ENCODE measurements around the gene CCDC171. TPM values are rescaled to one million over a fixed set of nuclear protein-coding genes. Genes with fewer than 3 reads are reported as not detected.
"Not testable (repeated sequence)": the region's sequence is repeated elsewhere in the genome, so short reads cannot be mapped to it uniquely, and the experiment has no call there.

CCDC171 gene
- total RNA-seq, 2 experiments from 2014 or later: 1.9 TPM

GRCh38 chr9:15622318-15622971 lies 69.6 kb downstream of the CCDC171 start:
- no peaks in the 10 kb centered on the region for H3K9me3 Mint-ChIP-seq (ENCODE audit: insufficient read depth)

GRCh38 chr9:15635752-15636151 lies 82.9 kb downstream of the CCDC171 start:
- no peaks in the 10 kb centered on the region for H3K9me3 Mint-ChIP-seq (ENCODE audit: insufficient read depth)
- H3K27ac Mint-ChIP-seq: no peak overlapping the region
- H3K4me3 Mint-ChIP-seq: no peak overlapping the region
- no peaks in the 10 kb centered on the region for H3K36me3 Mint-ChIP-seq (ENCODE audit: low read depth)
- POLR2A ChIA-PET: no interaction called here
- DNase-seq (no peak), ATAC-seq (no peak)
- no peaks in the 10 kb centered on the region for H3K27me3 Mint-ChIP-seq (ENCODE audit: low read depth)
- CTCF ChIA-PET: no interaction called here
- no peaks in the 10 kb centered on the region for H3K4me1 Mint-ChIP-seq (ENCODE audit: low read depth)

More at GRCh38 chr9:15622318-15622971, 69.6 kb downstream of the CCDC171 start:
- Mint-ChIP-seq H3K4me1 (ENCODE audit: low read depth) (no peaks in the 10 kb centered on the region), H3K27me3 (ENCODE audit: low read depth) (no peaks in the 10 kb centered on the region), H3K4me3 (no peak overlapping the region), H3K36me3 (ENCODE audit: low read depth) (peaks cover 2% of the 10 kb centered on the region), H3K27ac (no peak overlapping the region)
- POLR2A ChIA-PET: no interaction called here
- no peak for ATAC-seq
- no peak for DNase-seq
- CTCF ChIA-PET: interaction anchor here (0.5 to 1.1 kb wide), 6 partner anchors 8 to 21 kb away, joined by 3 to 5 read pairs (median 3); no protein-coding TSS in a partner anchor

GRCh38 chr9:15640121-15640520 lies 87.3 kb downstream of the CCDC171 start:
- Mint-ChIP-seq H3K4me1 (ENCODE audit: low read depth) (no peaks in the 10 kb centered on the region), H3K27ac (no peak overlapping the region), H3K4me3 (no peak overlapping the region), H3K27me3 (ENCODE audit: low read depth) (no peaks in the 10 kb centered on the region), H3K36me3 (ENCODE audit: low read depth) (no peaks in the 10 kb centered on the region), H3K9me3 (ENCODE audit: insufficient read depth) (no peaks in the 10 kb centered on the region)
- no peak for ATAC-seq
- DNase-seq: no peak
- ChIA-PET POLR2A (no interaction called here), CTCF (interaction anchor here (1.2 kb wide), 1 partner anchor 90 kb away, joined by 3 read pairs; no protein-coding TSS in a partner anchor)

- H3K36me3 Mint-ChIP-seq (ENCODE audit: low read depth): no peaks in the 10 kb centered on the region
- no peaks in the 10 kb centered on the region for H3K4me1 Mint-ChIP-seq (ENCODE audit: low read depth)
- ATAC-seq (no peak), DNase-seq (no peak)
- ChIA-PET CTCF (interaction anchor here (0.8 to 1.9 kb wide), 4 partner anchors 50 to 428 kb away, joined by 3 to 5 read pairs (median 3); partner anchors contain the start of gene CCDC171), POLR2A (interaction anchor here (1.0 kb wide), 1 partner anchor 89 kb away, joined by 3 read pairs; the partner anchor contains the start of gene CCDC171)
- H3K9me3 Mint-ChIP-seq (ENCODE audit: insufficient read depth): no peaks in the 10 kb centered on the region
- no peaks in the 10 kb centered on the region for H3K27me3 Mint-ChIP-seq (ENCODE audit: low read depth)
- H3K27ac Mint-ChIP-seq: no peak overlapping the region
- H3K4me3 Mint-ChIP-seq: no peak overlapping the region
Observed at GRCh38 chr9:15641291-15641690, 88.4 kb downstream of the CCDC171 start.

DNA sequence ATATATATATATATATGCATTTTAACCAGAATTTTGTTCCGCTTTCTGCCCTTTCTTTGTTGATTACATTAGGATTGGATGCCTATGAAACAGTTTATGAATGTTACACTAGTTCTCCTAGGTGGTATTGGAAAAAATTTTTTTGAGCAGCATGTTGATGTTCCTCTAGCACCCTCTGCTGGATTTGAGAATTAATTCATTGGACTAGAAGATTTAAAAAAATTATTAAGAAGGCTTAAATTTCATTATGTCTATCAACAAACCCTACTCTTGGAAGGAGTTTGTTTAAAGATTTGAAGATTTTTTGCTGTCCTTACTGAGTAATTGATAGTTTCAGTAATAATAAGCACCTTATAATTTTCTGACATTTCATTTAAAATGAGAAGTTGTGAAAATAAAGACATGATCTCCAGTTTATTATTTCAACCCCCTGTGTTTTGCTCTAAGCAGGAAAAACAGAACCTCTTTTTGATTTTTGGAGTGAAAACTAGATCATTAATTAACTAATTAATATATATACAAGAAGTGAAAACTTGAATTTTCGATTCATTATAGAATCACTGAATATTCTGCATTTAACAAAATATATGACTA lies 89.6 kb downstream of the CCDC171 start:
- no peak for DNase-seq
- POLR2A ChIA-PET: no interaction called here
- H3K4me3 Mint-ChIP-seq: no peak overlapping the region
- no peak for ATAC-seq
- H3K4me1 Mint-ChIP-seq (ENCODE audit: low read depth): no peaks in the 10 kb centered on the region
- no peaks in the 10 kb centered on the region for H3K36me3 Mint-ChIP-seq (ENCODE audit: low read depth)
- no peak overlapping the region for H3K27ac Mint-ChIP-seq
- H3K27me3 Mint-ChIP-seq (ENCODE audit: low read depth): peaks cover 2% of the 10 kb centered on the region
- H3K9me3 Mint-ChIP-seq (ENCODE audit: insufficient read depth): no peaks in the 10 kb centered on the region
- CTCF ChIA-PET: interaction anchor here (0.6 to 1.9 kb wide), 2 partner anchors 20 to 429 kb away, joined by 3 to 5 read pairs; no protein-coding TSS in a partner anchor

DNA sequence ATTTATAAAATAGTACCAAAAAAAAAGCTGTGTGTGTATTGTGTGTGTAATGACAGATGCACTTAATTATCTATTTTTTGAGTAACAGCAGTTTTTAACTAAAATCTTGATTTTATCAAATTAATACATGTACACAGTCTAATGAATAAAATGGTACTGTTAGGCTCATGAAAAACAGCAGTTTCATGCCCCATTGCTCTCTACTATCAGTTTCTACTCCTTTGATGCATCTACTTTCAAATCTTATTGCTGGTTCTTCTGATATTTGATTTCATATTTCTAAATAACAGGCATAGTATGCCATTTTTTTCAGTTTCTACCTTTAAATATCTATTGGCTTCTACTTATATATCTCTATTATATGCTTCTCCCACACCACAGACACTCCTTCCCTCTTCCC lies 117.4 kb downstream of the CCDC171 start:
- Mint-ChIP-seq H3K27ac (no peak overlapping the region), H3K36me3 (ENCODE audit: low read depth) (no peaks in the 10 kb centered on the region), H3K4me3 (no peak overlapping the region)

GRCh38 chr9:15670894-15671293 lies 118.1 kb downstream of the CCDC171 start:
- DNase-seq: no peak
- ChIA-PET POLR2A (no interaction called here), CTCF (no interaction called here)
- Mint-ChIP-seq H3K36me3 (ENCODE audit: low read depth) (no peaks in the 10 kb centered on the region), H3K27me3 (ENCODE audit: low read depth) (no peaks in the 10 kb centered on the region), H3K4me3 (no peak overlapping the region), H3K9me3 (ENCODE audit: insufficient read depth) (no peaks in the 10 kb centered on the region), H3K27ac (no peak overlapping the region), H3K4me1 (ENCODE audit: low read depth) (no peaks in the 10 kb centered on the region)
- no peak for ATAC-seq

More for the DNA sequence above, 117.4 kb downstream of the CCDC171 start:
- Mint-ChIP-seq H3K27me3 (ENCODE audit: low read depth) (no peaks in the 10 kb centered on the region), H3K9me3 (ENCODE audit: insufficient read depth) (no peaks in the 10 kb centered on the region), H3K4me1 (ENCODE audit: low read depth) (no peaks in the 10 kb centered on the region)
- ATAC-seq (no peak), DNase-seq (no peak)
- ChIA-PET POLR2A (no interaction called here), CTCF (no interaction called here)

DNA sequence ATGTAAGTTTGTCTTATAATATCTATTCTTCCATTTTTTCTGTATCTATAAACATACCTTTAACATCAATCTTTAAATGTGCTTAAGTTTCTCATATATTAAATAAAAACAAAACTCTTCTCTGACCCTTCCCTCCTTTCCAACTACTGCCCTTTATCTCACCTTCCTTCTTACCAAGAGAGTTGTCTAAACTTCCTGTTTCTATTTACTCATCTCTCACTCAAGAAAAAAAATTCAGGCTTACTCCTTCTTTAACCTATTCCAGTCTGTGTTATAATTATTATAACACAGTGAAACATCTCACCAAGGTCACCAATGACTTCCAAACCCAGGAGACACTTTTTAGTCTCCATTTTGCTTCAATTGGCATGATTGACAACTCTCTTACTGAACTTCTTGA lies 140.9 kb downstream of the CCDC171 start:
- ChIA-PET CTCF (no interaction called here), POLR2A (no interaction called here)
- Mint-ChIP-seq H3K9me3 (ENCODE audit: insufficient read depth) (no peaks in the 10 kb centered on the region), H3K4me1 (ENCODE audit: low read depth) (no peaks in the 10 kb centered on the region), H3K27me3 (ENCODE audit: low read depth) (no peaks in the 10 kb centered on the region), H3K4me3 (no peak overlapping the region), H3K36me3 (ENCODE audit: low read depth) (no peaks in the 10 kb centered on the region), H3K27ac (no peak overlapping the region)
- ATAC-seq (no peak), DNase-seq (no peak)

DNA sequence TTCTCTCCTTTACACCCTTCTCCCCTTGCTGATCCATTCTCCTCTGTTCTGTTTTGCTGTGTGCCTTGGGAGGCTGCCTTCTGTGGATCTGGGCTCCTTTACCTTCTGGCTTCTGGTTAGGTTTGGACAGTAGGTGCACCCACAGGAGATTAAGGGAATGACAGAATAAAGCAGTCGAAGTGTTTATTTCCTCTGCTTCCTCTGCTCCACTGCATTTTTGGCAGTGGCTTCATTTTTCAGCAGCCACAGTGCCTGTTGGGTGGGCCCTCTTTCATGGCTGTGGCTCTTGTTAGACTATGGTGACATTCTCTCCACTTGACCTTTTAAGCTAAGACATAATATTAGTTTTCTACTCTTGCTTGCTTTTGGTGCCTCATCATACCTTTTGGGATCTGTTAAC lies 144.1 kb downstream of the CCDC171 start:
- ChIA-PET CTCF (no interaction called here), POLR2A (no interaction called here)
- DNase-seq: no peak
- no peak for ATAC-seq
- Mint-ChIP-seq H3K36me3 (ENCODE audit: low read depth) (no peaks in the 10 kb centered on the region), H3K4me3 (no peak overlapping the region), H3K9me3 (ENCODE audit: insufficient read depth) (no peaks in the 10 kb centered on the region), H3K4me1 (ENCODE audit: low read depth) (no peaks in the 10 kb centered on the region), H3K27me3 (ENCODE audit: low read depth) (no peaks in the 10 kb centered on the region), H3K27ac (no peak overlapping the region)

DNA sequence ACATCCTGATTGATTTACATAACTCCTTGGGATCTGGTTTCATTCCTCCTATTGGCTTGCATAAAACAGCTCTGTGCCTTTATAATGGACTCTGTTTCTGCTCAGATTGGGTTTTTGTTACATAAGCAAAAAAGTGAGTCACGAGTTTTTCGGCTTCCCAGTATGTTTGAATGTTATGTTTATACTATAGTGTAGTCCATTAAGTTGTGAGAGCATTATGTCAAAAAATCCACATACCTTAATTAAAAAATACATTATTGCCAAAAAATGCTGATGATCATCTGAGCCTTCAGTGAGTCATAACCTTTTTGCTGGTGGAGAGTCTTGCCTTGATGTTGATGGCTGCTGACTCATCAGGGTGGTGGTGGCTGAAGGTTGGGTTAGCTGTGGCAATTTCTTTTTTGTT lies 144.6 kb downstream of the CCDC171 start:
- H3K4me1 Mint-ChIP-seq (ENCODE audit: low read depth): no peaks in the 10 kb centered on the region
- no peaks in the 10 kb centered on the region for H3K27me3 Mint-ChIP-seq (ENCODE audit: low read depth)
- H3K27ac Mint-ChIP-seq: no peak overlapping the region
- no peaks in the 10 kb centered on the region for H3K36me3 Mint-ChIP-seq (ENCODE audit: low read depth)
- CTCF ChIA-PET: no interaction called here
- no peak overlapping the region for H3K4me3 Mint-ChIP-seq
- no peaks in the 10 kb centered on the region for H3K9me3 Mint-ChIP-seq (ENCODE audit: insufficient read depth)
- DNase-seq: no peak
- no peak for ATAC-seq
- POLR2A ChIA-PET: no interaction called here

DNA sequence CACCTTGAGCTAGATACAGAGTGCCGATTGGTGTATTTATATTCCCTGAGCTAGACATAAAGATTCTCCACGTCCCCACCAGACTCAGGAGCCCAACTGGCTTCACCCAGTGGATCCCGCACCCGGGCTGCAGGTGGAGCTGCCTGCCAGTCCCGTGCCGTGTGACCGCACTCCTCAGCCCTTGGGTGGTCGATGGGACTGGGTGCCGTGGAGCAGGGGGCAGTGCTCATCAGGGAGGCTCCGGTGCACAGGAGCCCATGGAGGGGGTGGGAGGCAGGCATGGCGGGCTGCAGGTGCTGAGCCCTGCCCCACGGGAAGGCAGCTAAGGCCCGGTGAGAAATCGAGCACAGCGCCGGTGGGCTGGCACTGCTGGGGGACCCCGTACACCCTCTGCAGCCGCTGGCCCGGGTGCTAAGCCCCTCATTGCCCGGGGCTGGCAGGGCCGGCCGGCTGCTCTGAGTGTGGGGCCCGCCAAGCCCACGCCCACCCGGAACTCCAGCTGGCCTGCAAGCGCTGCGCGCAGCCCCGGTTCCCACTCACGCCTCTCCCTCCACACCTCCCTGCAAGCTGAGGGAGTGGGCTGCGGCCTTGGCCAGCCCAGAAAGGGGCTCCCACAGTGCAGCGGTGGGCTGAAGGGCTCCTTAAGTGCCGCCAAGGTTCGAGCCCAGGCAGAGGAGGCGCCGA lies 147.2 kb downstream of the CCDC171 start:
- CTCF ChIA-PET; H3K9me3 Mint-ChIP-seq (ENCODE audit: insufficient read depth); H3K4me1 Mint-ChIP-seq (ENCODE audit: low read depth): not testable (repeated sequence)

DNA sequence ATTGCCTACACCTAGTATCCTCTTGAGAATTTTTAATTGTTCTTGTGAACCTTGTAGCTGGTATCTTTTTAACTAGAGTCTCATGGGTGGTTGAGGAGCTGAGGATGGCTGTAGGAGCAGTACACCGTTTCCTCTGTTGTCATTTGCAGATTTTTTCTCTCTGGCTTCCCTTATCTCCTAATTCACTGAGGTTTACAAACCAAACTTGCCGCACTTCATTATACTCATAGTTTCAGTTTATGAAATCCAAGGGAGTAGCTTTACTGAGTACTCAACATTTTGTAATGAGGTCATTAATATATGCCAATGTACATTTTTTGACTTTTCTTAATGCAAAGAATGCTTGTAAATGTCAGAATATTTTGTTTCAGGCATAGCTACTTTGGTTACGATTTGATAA lies 154.2 kb downstream of the CCDC171 start:
- no peaks in the 10 kb centered on the region for H3K36me3 Mint-ChIP-seq (ENCODE audit: low read depth)
- no peak overlapping the region for H3K27ac Mint-ChIP-seq
- H3K27me3 Mint-ChIP-seq (ENCODE audit: low read depth): no peaks in the 10 kb centered on the region
- ChIA-PET CTCF (no interaction called here), POLR2A (no interaction called here)
- H3K4me1 Mint-ChIP-seq (ENCODE audit: low read depth): no peaks in the 10 kb centered on the region
- H3K9me3 Mint-ChIP-seq (ENCODE audit: insufficient read depth): no peaks in the 10 kb centered on the region
- H3K4me3 Mint-ChIP-seq: no peak overlapping the region
- ATAC-seq (no peak), DNase-seq (no peak)

More for the DNA sequence above, 147.2 kb downstream of the CCDC171 start:
- H3K27ac Mint-ChIP-seq; H3K27me3 Mint-ChIP-seq (ENCODE audit: low read depth); DNase-seq; H3K36me3 Mint-ChIP-seq (ENCODE audit: low read depth); H3K4me3 Mint-ChIP-seq; ATAC-seq; POLR2A ChIA-PET: not testable (repeated sequence)

All from activated CD8-positive, alpha-beta T cell treated with anti-CD3 and anti-CD28 coated beads, Interleukin-2, amount 10 ng/mL, durations not matched to agents 7 days and 5 days (primary cell).